ENCODE measurements around the gene PCSK5. TPM values are rescaled to one million over a fixed set of nuclear protein-coding genes. Genes with fewer than 3 reads are reported as not detected.

The PCSK5 gene
- total RNA-seq = 10 to 100 TPM in 2 of 4 donors, 1 to 10 TPM in 2; 6.5 to 24.3 (median 12.4) TPM

DNA sequence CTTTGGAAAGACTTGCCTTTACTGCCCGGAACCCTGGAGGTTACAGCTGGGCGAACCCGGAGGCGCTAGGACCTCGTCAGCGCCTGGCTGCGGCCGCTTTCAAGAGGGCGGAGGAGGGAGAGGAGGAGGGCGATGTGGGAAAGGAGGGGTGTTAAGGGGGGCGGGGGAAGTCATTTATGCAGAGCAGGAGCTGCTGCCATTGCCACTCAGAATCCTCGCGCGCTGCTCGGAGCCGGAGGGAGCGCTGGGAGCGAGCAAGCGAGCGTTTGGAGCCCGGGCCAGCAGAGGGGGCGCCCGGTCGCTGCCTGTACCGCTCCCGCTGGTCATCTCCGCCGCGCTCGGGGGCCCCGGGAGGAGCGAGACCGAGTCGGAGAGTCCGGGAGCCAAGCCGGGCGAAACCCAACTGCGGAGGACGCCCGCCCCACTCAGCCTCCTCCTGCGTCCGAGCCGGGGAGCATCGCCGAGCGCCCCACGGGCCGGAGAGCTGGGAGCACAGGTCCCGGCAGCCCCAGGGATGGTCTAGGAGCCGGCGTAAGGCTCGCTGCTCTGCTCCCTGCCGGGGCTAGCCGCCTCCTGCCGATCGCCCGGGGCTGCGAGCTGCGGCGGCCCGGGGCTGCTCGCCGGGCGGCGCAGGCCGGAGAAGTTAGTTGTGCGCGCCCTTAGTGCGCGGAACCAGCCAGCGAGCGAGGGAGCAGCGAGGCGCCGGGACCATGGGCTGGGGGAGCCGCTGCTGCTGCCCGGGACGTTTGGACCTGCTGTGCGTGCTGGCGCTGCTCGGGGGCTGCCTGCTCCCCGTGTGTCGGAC, at the start of gene PCSK5:
PCSK5 (plus strand) TSS at position 202 of the 805 bp plus-strand sequence; CDS start at position 711, 509 bp downstream.
- no peaks in the 10 kb centered on the region for H3K4me1 ChIP-seq
- H3K9me3 ChIP-seq = no peaks in the 10 kb centered on the region
- intact Hi-C loops (cut with DNase I; ENCODE audit: low total_unique reads) = no loop called here
- no peaks in the 10 kb centered on the region for H3K36me3 ChIP-seq
- peak within 1 kb of the TSS; percentile 67 to 93 for H3K4me3 ChIP-seq
- H3K27ac ChIP-seq = peak within 1 kb of the TSS; percentile 89 to 92
- TF ChIP-seq, protein P1, sequence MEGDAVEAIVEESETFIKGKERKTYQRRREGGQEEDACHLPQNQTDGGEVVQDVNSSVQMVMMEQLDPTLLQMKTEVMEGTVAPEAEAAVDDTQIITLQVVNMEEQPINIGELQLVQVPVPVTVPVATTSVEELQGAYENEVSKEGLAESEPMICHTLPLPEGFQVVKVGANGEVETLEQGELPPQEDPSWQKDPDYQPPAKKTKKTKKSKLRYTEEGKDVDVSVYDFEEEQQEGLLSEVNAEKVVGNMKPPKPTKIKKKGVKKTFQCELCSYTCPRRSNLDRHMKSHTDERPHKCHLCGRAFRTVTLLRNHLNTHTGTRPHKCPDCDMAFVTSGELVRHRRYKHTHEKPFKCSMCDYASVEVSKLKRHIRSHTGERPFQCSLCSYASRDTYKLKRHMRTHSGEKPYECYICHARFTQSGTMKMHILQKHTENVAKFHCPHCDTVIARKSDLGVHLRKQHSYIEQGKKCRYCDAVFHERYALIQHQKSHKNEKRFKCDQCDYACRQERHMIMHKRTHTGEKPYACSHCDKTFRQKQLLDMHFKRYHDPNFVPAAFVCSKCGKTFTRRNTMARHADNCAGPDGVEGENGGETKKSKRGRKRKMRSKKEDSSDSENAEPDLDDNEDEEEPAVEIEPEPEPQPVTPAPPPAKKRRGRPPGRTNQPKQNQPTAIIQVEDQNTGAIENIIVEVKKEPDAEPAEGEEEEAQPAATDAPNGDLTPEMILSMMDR (IDR thresholded peaks at IDR 0.05) = peak; percentile 27 to 40 (median 31)
- TF ChIP-seq POLR2A (IDR thresholded peaks at IDR 0.05) = peak; percentile 81 to 93
- no peaks in the 10 kb centered on the region for H3K27me3 ChIP-seq
- DNase-seq = peak; percentile 91 to 94

GRCh38 chr9:75844321-75844720, 46.2 kb upstream of the PCSK5 start:
- no peak for TF ChIP-seq POLR2A (IDR thresholded peaks at IDR 0.05)
- TF ChIP-seq, protein P1 (IDR thresholded peaks at IDR 0.05) = no peak
- no peaks in the 10 kb centered on the region for H3K27me3 ChIP-seq
- intact Hi-C loops (cut with DNase I; ENCODE audit: low total_unique reads) = no loop called here
- H3K36me3 ChIP-seq = no peaks in the 10 kb centered on the region
- DNase-seq = no peak
- no peak overlapping the region for H3K27ac ChIP-seq
- H3K9me3 ChIP-seq = no peaks in the 10 kb centered on the region
- no peak overlapping the region for H3K4me3 ChIP-seq
- H3K4me1 ChIP-seq = no peaks in the 10 kb centered on the region

- Histone ChIP-seq H3K36me3 (no peaks in the 10 kb centered on the region), H3K27ac (no peak overlapping the region), H3K9me3 (no peaks in the 10 kb centered on the region), H3K4me1 (no peaks in the 10 kb centered on the region), H3K27me3 (no peaks in the 10 kb centered on the region), H3K4me3 (no peak overlapping the region)
- DNase-seq = no peak
- TF ChIP-seq POLR2A (IDR thresholded peaks at IDR 0.05) = no peak
- TF ChIP-seq, protein P1 (IDR thresholded peaks at IDR 0.05) = no peak
- intact Hi-C loops (cut with DNase I; ENCODE audit: low total_unique reads) = no loop called here
These were observed 44.7 kb upstream of the PCSK5 start for GRCh38 chr9:75845806-75846205.

- intact Hi-C loops (cut with DNase I; ENCODE audit: low total_unique reads) = no loop called here
- Histone ChIP-seq H3K4me3 (no peak overlapping the region), H3K4me1 (no peaks in the 10 kb centered on the region), H3K27me3 (no peaks in the 10 kb centered on the region), H3K9me3 (no peaks in the 10 kb centered on the region), H3K27ac (no peak overlapping the region), H3K36me3 (no peaks in the 10 kb centered on the region)
- DNase-seq = no peak
- TF ChIP-seq, protein P1 (IDR thresholded peaks at IDR 0.05) = no peak
These were observed 43.4 kb upstream of the PCSK5 start for GRCh38 chr9:75847085-75847484.

DNA sequence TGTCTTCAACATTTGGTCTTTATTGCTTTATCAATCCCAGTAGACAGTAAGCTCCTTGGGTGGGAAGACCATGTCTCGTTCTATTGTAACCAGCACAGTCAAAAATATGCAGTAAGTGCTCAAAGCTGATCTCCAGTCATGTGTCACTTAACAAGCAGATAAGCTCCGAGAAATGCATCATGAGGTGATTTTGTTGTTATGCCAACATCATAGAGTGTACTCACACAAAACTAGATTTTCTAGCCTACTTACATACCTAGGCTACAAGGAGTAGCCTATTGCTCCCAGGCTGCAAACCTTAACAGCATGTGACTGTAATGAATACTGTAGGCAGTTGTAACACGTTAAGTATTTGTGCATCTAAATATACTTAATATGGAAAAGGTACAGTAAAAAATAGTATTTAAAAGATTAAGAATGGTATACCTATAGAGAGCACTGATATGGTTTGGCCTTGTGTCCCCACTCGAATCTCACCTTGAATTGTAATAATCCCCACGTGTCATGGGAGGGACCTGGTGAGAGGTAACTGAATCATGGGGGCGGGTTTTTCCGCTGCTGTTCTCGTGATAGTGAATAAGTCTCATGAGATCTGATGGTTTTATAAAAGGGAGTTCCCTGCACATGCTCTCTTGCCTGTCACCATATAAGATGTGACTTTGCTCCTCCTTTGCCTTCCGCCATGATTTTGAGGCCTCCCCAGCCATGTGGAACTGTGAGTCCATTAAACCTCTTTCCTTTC, 39.8 kb upstream of the PCSK5 start:
- no peak for DNase-seq
- TF ChIP-seq POLR2A (IDR thresholded peaks at IDR 0.05) = no peak
- TF ChIP-seq, protein P1 (IDR thresholded peaks at IDR 0.05) = no peak
- Histone ChIP-seq H3K4me1 (no peaks in the 10 kb centered on the region), H3K27me3 (no peaks in the 10 kb centered on the region), H3K9me3 (no peaks in the 10 kb centered on the region), H3K36me3 (no peaks in the 10 kb centered on the region), H3K4me3 (no peak overlapping the region), H3K27ac (no peak overlapping the region)
- intact Hi-C loops (cut with DNase I; ENCODE audit: low total_unique reads) = no loop called here
